Activated effector memory CD4-positive, alpha-beta T cell treated with Interleukin-2 at 50 U/mL for 16 hours (primary cell): ENCODE data around the gene BLOC1S1.
A peak's percentile ranks its signal among the peaks of the same experiment; 100 is the strongest.

Source experiments
- DNase-seq: peaks from one replicate; pipeline ENCODE4 v3.0.0-alpha.2; 2020

Gene BLOC1S1

DNA sequence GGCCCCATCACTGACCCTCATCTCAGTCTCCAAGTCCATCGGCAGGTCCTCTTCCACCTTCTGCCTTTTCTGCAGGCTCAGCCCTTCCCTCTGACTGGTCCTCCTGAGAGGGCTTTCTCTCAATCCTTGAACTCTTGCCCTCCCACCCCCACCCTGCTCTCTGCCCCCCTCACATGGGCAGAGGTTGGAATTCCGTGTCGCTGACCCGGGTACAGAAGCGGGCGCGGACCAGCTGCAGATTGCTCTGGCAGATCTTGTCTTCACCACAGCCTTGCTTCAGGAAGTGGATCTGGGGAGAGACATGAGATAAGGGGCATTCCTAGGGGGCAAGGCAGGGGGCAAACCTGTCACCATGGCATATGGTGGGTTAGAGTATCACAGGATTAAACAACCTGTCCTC is 20.5 kb upstream of the BLOC1S1 start:
- no peak for DNase-seq

DNA sequence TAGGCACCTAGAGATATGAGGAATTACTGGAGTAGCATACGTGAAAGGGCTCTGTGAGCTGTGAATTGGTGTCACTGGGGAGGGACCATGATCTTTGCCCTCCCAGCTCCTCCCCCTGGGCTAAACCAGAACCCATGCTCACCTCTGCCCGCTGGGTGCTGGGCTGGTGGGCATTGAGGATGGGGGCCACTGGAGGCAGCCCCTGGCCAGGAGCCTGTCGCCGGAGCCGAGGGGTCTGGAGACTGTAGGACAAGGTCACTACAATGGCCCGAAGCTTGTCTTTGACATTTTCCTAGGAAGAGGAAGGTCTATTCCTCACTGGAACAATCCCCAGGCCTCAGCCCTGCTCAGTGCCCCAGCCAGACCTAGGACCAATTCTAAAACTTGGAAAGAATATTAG is 19.7 kb upstream of the BLOC1S1 start:
- no peak for DNase-seq

DNA sequence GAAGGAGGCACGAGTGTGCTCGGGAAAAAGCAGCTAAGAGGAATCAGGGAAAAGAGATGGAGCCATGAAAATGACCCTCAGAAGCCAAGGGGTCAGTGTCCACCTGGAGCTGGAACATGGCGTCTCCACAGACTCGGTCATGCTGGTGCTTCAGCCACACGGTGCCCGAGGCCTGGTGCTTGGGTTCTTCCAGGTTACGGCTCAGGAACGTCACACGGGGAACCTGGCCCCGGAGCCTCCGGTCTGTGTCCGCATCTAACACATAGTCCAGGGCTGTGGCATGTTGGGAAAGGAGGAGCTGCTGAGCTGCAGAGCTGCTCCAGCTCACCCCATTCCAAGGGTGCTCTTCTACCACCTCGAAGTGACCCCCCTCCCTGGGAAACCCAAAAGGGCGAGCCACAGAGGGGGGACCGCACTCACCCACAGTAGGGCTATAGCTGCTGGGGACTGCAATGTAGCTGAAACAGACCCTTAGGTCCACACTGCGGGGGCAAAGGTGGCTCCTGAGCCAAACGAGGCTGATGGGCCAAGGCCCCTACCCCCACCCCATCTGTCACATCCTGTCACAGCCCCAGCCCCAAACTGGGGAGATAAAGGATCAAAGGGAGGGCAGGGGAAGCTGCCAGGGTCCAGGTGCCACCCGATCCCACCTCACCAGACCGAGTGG is 18.9 kb upstream of the BLOC1S1 start:
- no peak for DNase-seq

DNA sequence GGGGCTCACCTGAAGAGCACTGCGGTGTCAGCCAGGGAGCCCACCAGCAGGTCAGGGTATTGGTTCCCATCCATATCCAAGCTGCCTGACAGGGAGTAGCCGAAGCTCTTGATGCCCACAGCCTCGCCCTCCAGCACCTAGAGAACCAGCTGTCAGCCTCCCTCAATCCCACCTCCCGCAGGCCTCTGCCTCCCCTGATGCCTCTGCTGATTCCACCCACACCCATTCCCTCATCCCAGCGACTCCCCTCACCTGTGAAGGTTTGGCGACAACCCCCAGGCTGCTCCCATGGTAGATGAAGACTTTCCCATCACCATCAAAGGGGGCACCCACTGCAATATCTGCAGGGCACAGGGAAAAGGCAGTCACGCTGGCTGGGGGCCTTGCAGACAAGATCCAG is 18.2 kb upstream of the BLOC1S1 start:
- no peak for DNase-seq

DNA sequence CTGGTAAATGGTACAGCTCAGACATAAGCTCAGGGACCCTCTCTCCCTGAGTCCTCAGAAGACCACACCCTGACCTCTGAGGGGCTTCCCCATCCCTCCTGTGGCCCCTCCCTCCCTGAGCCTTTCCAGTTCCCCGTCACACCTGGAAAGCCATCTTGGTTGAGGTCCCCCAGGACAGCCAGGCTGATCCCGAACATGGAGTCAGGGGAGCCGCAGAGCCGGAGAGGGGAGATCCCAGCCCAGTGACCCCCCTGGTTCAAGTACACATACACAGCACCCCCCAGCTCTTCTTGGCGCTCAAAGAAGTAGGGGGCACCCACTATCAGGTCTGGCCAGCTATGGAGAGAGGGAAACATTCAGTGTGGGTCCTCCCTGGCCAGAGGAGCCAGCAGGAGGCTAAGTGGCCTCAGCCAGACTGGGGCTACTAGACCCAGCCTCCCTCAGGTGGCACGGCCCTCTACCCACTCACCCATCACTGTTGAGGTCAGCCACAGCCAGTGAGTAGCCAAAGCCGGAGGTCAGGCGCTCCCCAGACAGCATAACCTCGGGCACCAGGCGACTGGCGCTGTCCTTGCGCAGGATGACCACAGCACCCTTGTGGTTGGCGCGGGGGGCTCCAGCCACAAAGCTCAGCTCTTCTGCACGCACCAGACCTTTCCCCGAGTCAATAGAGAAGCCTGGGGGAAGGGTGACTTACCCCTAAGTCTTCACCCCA is 17.4 kb upstream of the BLOC1S1 start:
- no peak for DNase-seq

DNA sequence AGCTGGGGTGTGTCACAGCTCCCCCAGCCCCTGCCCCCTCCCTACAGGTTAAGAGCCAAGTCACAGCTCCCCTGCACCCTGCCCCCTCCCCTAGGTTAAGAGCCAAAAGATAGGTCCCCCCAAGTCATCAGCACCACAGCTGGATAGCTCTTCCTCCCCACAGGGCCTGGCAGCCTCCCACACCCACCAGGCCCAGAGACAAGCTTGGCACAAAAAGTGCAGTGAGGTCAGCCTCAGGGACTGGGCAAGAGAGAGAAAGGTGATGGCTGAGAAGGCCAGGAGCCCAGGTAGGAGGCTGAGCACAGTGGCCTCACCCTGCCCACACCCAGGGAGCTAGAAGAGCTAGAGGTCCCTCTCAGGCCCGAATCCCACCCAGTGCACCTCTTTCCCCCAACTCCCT is 16.9 kb upstream of the BLOC1S1 start:
- DNase-seq, result no peak

DNA sequence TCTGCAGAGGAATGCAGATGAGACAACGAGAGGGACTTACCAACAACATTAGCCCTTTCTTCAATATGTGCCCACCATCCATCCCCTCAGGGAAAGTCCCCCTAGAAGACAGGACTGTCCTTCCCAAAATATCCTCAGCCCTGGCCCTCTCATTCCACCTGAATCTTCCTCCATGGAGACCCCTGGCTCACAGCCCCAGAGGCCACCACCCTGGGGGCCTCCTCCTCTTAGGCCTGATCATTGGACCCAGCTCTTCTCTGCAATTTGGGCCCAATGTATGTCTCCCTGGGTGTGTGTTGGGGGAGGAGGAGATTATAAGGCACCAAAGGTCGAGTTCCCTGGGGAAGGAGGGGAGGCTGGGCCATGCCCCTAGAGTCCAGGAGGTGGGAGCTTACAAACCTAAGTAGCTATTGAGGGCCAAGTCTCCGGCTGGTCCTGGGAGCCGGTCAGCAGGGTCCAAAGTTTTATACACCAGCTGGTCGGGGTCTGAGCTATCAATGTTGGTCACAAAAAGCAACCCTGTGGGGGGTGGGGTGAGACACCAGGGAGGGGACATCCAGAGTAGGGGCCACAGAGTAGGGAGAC is 16.3 kb upstream of the BLOC1S1 start:
- DNase-seq, result no peak

DNA sequence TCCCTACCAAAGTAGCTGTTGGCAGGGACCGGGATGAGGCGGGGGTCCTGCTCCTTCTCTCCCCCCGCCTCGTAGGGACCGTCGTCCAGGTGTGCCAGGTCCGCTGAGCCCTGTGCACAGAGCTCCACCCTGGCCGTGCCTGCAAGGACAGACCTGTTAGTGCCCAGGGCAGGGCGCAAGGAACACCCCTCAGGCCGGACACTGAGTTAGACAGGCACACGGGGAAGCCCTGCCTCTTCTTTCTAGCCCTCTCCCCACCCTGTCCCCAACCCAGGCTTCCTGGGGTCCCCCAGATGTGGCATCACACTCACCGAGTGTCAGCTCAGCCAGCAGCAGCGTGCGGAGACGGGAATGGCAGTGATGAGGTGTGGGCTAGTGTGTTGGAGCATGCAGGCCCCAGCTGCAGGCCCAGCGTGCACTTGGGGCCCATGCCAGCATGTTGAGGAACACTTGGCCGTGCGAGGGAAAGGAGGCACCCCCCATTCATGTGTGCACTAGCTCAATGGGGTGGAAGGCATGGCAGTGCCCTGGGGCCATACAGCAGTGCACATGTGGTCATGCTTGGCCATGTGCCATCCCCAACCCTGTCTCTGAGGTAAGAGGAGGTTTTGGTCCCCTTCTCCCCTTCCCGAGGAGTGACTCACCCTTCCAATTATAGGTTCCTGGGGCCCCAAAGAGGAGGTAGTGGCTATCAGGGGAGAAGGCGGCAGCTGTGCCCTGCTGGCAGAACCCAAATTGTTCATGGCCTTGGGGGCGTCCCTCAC is 15.4 kb upstream of the BLOC1S1 start:
- DNase-seq, result no peak

DNA sequence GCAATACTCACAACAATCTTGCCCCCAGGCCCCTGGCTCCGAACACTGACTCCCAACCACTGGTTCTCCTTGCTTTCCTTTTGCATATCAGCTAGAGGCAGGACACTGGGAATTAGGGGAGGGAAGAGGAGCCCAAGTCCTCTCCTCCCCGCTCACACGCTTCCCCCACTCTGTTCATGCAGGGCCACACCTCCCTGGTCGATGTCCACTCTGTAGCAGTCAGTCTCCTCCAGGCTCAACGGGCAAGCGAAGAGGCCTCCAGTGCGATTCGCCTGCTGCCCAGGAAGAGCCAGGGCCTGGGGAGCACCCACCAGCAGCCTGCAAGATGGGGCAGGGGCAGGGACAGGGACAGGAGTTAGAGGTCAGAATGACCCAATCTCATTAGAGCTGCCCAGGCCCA is 13.0 kb upstream of the BLOC1S1 start:
- no peak for DNase-seq

DNA sequence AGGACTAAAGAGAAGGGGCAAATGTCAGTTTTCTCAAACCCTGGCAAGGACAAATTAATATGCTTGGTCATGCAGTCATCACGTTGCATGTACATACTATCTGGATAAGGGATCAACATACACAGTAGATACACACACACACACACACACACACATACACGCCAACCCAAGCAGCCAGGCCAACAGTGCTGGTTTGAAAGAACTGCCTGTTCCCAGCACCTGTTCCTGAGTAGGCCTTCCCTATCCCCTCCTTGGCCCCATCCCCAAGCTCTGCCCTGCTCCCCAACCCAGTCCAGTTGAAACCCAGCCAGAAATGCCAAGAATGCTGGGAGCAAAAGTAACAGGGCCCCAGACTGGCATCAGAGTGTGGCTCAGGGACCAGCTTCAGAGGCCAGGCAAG is 12.6 kb upstream of the BLOC1S1 start:
- DNase-seq, result no peak

DNA sequence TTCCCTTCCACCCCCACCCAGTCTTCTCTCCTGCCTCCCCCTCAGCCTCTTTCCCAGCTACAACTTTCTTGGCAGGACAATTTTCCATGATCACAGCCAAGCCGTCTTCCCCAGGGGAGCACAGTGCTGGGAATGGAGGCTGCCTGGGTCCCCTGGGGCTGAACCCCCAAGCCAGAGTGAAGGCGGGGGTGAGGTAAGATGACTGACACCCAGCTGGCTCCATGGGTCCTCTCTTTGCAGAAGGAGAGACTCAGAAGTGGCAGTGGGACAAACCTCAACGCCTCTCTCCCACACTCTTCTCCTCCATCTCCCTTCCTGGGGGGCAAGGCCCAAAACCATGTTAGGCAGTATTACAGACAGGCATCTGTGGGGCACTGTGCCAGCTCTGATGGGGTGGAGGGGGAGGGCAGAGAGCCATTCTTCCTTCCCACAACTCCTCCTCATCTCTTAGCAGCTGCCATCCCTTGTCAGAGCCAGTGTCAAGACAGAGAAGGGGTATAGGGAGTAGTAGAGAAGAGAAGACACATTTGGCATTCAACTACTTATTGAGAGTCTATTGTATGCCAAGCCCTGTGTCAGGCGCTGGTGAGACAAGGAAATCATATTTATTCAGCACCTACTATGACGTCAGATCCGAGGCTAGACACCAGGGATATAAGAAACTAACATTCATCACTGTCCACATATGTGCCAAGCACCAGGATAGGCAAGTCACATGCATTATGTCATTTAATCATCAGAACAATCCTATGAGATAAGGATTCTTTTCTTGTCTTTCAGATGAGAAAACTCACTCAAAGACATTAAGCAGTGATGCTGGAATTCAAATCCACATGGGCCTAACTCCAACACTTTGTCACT is 11.7 kb upstream of the BLOC1S1 start:
- DNase-seq, result no peak

DNA sequence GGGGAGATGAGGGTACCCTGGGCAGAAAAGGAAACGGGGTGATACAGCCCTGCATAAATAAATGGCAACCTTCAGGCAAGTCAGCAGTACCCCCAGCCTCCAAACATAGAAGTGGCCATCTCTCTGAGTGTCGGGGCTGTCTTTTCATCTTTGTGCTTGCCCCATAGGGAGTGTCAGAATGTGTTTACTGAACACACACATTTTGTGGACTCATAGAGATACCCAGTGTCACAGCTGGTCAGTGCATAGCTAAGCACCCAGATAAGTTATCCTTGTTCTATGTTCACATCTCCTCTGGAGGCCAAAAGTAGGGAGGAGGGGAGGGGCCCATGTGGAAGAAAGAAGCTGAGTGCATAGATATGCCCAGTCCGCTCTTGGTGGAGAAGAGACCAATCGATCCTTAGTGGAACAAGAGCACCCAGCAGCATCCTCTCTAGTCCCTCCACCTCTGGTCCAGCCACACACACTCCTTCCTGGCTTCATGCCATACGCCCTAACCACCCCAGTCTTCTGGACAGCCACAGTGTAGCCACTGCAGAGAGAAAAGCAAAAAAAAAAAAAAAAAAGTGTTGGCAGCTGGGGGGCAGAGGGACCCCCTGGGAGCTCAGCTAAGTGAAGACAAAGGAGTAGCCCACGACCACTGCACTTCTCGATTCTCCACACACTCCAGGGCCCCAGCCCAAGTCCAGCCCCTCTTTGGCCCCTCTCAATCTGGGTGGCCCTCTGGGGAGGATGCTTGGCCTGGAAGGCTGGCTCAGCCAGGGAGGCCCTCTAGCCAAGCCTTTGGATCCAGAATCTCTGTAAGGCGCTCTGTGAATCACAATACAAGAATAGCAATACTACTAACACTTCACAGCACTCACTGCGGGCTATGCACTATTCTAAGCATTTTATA is 10.8 kb upstream of the BLOC1S1 start:
- no peak for DNase-seq

DNA sequence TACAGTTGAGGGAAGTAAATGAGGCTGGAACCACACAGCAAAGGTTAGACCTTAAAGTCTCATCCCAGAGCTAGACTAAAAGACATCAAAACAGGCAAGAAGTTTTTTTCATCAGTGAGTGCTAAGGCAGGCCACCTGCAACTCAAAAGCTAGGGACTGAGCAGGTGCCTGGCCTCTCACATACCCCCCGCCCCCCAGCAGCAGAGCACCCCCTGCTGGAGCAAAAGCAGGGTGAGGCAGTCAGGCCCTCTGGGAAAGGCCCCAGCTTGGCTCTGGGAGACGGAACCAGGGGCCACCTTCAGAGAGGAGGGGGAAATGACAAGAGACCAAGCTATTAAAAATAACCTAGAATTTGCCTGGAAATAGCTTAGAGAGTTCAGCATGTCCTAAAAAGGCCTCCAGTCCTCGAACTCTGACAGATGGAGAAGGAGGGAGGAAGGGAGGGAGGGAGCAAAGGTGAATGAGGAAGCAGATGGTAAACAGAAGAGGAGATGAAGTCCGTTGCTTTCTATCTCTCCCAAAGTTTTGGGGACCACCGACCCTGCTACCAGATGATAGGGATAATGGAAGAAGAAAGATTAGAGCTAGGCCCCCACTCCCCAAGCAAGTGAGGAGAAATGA is 10.0 kb upstream of the BLOC1S1 start:
- DNase-seq, result no peak

DNA sequence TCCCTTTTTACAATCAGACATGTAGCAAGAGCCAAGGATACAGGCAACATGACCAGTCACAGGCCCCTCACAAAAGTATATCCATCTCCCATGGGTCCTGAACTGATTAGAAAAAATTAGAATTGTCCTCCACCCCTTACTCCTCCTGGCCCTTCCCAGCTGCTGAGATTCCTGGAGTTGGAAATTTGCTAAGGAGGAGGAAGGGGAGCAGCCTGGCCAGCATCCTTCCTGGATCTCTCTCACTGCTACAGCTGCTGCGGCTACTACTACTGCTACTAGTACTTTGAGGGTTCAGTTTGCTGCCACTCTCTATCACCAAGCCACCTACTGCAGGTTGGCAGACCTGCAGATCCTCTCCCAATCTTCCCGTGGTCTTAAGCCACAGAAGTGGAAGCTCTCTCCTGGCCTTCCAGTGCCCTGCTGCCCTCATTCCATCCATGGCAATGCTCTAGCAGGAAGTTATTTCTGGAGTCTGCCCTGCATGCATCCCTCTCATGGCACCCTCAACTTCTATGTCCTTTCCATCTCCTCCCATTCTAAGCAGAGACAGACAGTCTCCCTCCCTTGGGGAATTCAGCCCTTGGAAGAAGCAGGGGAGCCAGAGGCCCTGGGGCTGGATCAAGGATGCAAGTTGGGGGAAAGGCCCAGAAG is 9.2 kb upstream of the BLOC1S1 start:
- no peak for DNase-seq

DNA sequence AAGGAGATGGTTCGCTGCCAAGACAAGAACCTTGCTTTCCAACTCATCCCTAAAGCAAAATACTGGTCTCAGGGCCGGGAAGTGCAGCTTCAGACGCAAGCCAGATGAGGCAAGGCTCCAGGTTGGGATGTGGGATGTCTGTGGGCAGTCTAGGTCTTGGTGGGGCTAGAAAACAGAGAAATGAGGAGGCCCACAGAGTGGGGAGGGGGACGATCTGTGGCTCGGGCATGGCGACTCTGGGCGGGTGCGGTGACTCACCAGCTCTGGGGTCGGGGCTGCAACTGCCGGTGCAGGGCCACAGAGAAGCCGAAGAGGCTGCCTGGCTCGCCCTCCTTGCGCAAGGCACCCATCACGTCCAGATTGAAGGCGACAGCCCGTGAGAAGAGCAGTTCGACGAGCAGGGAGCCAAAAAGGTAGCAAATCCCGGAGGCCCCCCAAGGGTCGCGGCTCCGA is 8.6 kb upstream of the BLOC1S1 start:
- no peak for DNase-seq

DNA sequence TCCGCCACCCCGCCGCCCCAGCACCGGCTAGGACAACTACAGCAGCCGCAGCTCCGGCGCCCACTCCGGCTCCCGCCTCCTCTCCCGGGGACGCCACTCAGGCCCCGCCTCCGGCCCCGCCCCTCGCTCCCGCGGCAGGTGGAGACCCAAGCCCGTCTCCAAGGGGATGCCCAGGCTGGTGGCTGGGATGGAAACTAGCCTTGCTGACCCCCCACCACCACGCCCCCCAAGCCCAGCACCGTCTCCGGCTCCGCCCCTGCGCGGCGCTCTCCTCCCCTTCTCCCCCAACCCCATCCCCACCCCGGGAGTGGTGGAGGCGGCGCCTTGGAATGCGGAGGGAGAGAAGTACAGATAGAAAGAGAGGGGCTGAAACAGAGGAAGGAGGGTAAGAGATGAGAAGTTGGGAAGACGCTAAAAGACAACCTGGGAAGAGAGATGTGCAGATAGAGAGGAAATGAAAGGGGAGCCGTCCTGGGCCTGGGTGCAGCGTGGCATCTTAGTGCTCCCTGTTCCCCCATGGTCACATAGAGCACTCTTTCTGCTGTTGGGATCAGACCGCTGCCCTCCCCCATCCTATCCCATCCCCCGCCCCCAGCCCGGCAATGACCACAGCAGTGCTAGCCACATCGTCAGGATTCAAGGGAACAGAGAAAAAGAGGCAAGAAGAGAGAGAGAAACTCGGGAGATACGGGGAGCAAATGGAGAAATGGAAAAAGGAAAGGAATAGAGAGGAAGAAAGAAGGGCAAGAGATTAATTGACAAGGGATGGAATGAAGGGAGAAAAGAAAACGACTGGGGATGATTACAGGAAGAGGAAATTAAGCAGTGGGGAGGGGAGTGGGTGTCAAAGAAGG is 7.8 kb upstream of the BLOC1S1 start, which contains the start of gene ITGA7:
ITGA7 (minus strand) TSS at position 64 of the 854 bp plus-strand sequence. CDS start 222 bp downstream, outside the sequence.
- peak; percentile 42 for DNase-seq

DNA sequence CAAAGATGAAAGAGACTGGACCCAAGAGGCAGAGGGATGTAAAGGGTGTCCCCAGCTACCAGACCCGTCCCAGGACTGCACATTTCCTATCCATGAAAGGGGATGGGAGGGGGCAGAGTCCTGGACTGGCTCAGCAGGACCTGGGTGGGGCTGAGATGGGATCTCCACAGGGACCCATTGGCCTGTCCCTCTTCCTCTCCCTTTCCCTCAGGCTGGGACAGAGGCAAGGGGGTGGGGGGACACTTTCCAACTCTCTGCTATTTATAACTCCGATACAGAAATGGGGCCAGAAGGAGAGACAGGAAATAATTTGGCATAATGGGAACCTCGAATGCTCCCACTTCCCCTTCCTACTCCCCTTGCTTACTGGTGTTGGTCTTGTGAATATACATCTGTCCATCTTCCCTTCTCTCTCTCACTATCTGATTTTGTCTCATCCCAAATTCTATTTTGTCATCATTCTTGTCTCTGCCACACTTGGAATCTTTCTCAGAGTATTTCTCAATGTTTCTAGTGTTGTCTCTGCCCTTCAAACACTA is 7.1 kb upstream of the BLOC1S1 start:
- DNase-seq, result no peak

DNA sequence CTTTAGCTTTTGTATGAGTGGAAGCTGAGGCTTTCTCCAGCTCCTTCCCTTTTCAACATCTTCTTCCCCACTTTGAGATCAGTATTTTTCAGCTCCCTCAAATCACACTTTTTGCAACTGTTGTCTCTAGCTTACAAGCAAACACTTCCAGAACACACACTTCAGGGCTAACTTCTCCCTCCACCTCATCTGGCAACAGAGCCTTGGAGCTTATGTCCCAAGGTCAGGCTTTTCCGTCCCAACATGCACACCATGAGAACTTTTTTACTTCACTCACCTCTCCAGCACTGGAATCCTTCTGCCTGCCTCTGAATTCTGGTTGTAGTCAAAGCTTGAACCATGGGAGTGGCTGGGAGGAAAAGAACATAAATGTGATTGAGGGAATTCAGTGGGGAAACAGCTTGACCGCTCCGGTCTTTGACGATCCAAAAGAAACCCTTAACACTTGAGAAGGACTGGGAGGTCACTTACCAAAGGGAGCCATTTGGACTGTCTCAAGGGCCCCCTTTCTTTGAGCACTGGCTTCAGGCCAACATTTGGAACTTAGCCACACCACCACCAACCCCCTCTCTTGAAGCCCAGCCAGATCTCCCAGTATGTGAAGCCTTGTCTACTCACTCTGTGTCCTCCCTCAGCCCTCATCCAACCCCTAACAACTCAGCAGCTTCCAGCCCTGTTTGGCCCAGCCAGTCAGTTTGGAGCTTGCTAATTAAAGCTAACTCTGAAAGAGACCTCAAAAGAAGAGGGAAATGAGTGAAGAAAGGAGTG is 3.9 kb upstream of the BLOC1S1 start:
- DNase-seq, result no peak
